A673 (cell line): Measurements from ENCODE around the gene ARMH3.

ENCODE experiments used
- CTCF ChIP-seq: fragments of 300-800, 200-600 bp; sonication (generic); conservative IDR thresholded peaks from 2 replicates; pipeline ENCODE4 v1.5.1; 2017; ENCODE audit warnings: low read depth, mild to moderate bottlenecking, antibody characterized with exemption, low read length, moderate library complexity, mixed read lengths
- EZH2 ChIP-seq: fragments of 200-600 bp; sonication (generic); IDR thresholded peaks from 2 replicates; pipeline ENCODE4 v1.6.1; 2017; ENCODE audit warnings: borderline replicate concordance, low read depth, mild to moderate bottlenecking, mixed read lengths, antibody characterized with exemption, low read length; ENCODE audit not compliant: poor library complexity, severe bottlenecking

DNA sequence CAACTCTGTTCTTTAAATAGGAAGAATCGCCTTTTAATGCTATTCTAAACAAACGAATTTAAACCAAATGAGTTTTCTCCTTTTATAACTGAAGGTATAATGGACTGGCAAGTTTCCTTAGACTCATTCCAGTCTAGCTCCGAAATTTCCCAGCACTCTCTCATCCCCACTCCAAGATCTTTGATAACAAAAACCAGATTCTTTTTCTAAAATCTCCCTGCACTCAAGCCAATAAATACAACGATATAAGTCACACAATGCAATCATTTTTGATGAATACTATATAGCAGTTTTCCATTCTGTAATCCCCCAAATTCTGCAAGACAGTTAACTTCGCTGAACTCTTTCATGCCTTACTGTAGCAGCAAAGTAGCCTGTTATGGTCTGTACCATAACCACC, 239.6 kb downstream of the ARMH3 start:
- TF ChIP-seq CTCF (no peak), EZH2 (no peak)
